MG63 (cell line): Measurements from ENCODE around the gene PIK3AP1. TPM values are rescaled to one million over a fixed set of nuclear protein-coding genes. Genes with fewer than 3 reads are reported as not detected.
"Not testable (repeated sequence)": the region's sequence is repeated elsewhere in the genome, so short reads cannot be mapped to it uniquely, and the experiment has no call there.

Experiments
- DNase-seq: peaks from one replicate; pipeline ENCODE4 v3.0.0-alpha.2; 2020
- H3K27me3 ChIP-seq: fragments of 250-450 bp; sonication (Bioruptor Pico); 2 replicates; pipeline ENCODE4 v1.5.1; 2020; ENCODE audit warnings: mild to moderate bottlenecking, moderate library complexity
- H3K36me3 ChIP-seq: fragments of 250-450 bp; sonication (Bioruptor Pico); 2 replicates; pipeline ENCODE4 v1.5.1; 2020; ENCODE audit warnings: mild to moderate bottlenecking, moderate library complexity
- H3K4me3 ChIP-seq: fragments of 250-450 bp; sonication (Bioruptor Pico); 2 replicates; pipeline ENCODE4 v1.5.1; 2020; ENCODE audit warnings: mild to moderate bottlenecking, moderate library complexity
- H3K9me3 ChIP-seq: fragments of 250-450 bp; sonication (Bioruptor Pico); 2 replicates; pipeline ENCODE4 v1.5.1; 2020; ENCODE audit warnings: mild to moderate bottlenecking, moderate library complexity
- total RNA-seq: library from RNA; depleted of rRNA; stranded (reverse); fragments of >200 nt; shearing (Covaris generic); gene quantifications from 2 replicates; pipeline ENCODE4 v1.2.3, GENCODE V29; 2014; ENCODE audit warnings: low replicate concordance

PIK3AP1 gene
- total RNA-seq, 1 experiment from 2014 or later, result 1.2 TPM

DNA sequence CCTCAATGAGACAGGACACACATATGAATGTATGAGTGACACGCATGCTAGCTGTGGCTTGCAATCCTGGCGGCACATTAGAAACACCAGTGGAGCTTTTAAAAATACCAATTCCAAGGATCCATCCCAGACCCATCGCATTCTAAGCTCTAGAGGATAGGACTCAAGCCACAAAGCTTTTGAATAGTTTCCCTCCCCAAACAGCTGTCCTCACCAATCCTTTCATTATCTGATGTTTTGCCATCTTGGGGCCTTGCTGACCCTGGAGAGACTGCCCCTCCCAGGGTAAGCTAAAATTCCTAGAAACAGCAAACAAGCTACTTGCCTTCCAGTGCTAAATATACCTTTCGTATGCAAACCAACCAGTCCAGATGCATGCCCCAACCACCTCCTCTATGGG is 124.6 kb downstream of the PIK3AP1 start:
- Histone ChIP-seq H3K4me3 (no peak overlapping the region), H3K36me3 (no peaks in the 10 kb centered on the region), H3K27me3 (no peaks in the 10 kb centered on the region), H3K9me3 (no peaks in the 10 kb centered on the region)
- DNase-seq, result no peak

DNA sequence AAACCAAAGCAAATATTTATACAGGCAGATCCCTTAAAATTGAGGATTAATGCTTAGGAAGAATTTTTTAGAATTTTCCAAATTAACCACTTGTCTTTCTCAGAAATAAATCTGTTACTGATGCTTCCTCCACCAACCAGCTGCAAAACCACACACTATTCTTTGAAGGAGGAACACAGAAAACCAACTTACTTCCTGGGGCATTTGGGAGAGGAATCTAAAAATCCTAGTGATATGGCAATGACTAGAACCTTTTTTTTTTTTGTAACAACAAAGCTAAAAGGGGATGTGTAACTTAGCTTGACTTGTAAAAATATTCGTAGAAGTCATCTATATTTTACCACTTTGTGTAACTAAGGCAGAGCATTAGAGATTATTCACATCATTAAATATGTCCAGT is 128.4 kb downstream of the PIK3AP1 start:
- Histone ChIP-seq H3K4me3 (no peak overlapping the region), H3K36me3 (no peaks in the 10 kb centered on the region), H3K27me3 (no peaks in the 10 kb centered on the region), H3K9me3 (no peaks in the 10 kb centered on the region)
- DNase-seq, result no peak

DNA sequence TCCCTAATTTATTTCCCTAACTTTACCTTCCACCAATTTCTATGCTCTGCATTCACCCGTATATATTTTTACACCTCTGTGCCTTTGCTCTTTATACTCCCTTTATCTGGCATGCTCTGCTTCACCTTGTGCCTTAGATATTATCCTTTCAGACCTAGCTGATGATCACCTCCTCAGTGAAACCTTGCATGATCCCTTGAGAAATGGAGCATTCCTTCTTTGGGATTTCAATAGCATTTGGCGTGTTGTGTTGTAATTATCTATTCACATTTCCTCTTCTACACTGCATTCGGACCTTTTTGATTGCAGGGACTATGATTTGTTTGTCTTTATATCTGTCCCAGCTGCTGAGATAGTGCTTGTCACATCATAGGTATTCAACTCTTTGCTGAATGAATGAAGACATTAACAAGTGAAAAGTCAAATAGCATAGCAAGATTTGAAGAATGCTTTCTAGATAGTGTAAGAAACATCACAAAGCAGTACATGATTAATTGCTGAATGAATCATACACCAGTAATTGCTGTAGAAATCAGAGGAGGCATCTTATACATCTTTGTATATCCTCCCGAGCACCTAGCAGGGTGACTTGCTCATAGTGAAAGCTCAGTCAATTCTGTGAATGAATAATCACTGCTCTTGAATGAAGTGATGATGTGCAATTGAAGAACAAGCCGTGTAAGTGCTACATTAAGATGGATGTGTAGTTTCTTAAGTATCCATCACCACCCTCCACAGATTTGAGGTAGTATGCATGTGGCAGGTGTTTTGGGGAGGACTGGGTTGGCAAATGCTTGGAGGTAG is 131.5 kb downstream of the PIK3AP1 start:
- Histone ChIP-seq H3K27me3 (no peaks in the 10 kb centered on the region), H3K4me3 (no peak overlapping the region), H3K36me3 (peaks cover 15% of the 10 kb centered on the region), H3K9me3 (no peaks in the 10 kb centered on the region)
- no peak for DNase-seq

DNA sequence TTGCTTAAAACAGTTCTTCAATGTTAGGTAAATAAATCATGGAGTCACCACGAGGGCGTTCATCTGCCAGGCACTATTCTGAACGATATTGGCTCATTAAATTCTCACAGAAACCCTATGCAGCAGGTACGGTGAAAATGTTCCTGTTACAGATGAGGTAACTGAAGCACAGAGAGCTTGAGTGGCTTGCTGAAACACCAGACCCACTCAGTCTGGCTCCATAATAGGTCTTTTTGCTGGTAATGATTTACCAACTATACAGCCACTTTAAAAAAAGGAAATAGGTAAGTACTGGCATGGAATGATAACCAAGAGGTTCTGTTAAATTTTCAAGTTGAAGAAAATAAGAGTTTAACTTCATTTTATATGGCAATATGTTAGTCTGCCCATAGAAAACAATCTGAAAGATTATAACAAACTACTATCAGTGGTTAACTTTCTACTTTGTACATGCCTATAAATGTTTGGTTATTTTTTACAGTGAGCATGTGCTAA is 132.2 kb downstream of the PIK3AP1 start:
- H3K4me3 ChIP-seq, result peak overlapping the region; percentile 92
- no peaks in the 10 kb centered on the region for H3K9me3 ChIP-seq
- no peak for DNase-seq
- H3K27me3 ChIP-seq, result no peaks in the 10 kb centered on the region
- peaks cover 18% of the 10 kb centered on the region for H3K36me3 ChIP-seq

DNA sequence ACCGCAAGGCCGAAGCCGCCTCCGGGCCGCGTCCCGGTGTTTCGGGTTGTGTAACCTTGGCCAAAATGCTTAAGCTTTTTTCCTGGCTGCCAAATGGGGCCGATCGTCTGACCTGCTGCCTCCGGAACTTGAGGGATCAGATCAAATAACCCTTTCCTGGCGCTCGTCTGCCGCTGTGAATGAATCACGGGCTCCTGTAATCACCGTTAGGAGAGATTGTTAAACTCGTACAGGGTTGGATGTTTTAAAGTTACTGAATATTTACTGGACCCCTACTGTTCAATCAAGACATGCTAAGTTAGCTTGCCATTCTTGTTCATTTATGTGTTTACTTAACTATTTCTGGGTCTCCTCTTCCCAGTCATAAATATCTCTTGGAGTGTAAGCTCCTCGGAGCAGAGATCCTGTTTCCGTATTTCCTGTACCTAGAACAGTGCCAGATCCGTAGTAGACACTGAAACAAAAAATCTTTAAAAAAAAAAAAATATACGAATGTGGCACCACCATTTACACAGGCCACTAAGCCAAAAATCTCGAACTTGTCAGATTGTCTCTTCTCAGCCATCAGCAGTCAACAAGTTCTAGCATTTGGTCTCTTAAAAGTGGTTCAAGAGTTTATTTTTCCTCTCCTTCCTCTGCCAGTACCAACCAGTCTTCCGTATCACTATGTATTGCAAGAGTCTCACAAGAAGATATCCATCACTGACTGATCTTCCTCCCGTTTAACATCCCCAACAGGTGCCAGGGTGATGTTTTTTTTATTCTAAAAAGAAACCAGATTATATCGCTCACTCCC is 132.9 kb downstream of the PIK3AP1 start:
- Histone ChIP-seq H3K4me3 (peak overlapping the region; percentile 92), H3K9me3 (no peaks in the 10 kb centered on the region), H3K27me3 (no peaks in the 10 kb centered on the region), H3K36me3 (peaks cover 19% of the 10 kb centered on the region)
- DNase-seq, result peak; percentile 87

- Histone ChIP-seq H3K27me3 (no peaks in the 10 kb centered on the region), H3K4me3 (peak within 1 kb of the TSS; percentile 92), H3K9me3 (no peaks in the 10 kb centered on the region), H3K36me3 (peaks cover 26% of the 10 kb centered on the region)
- DNase-seq, result peak; percentile 95
These were observed 133.7 kb downstream of the PIK3AP1 start, which contains the start of gene TM9SF3 for GRCh38 chr10:96586419-96587263. Gene TM9SF3 (minus strand): TSS chr10:96587012. CDS start chr10:96586835, 177 bp downstream.

- DNase-seq, result no peak
- H3K36me3 ChIP-seq, result peaks cover 26% of the 10 kb centered on the region
- H3K4me3 ChIP-seq, result peak overlapping the region; percentile 92
- no peaks in the 10 kb centered on the region for H3K9me3 ChIP-seq
- no peaks in the 10 kb centered on the region for H3K27me3 ChIP-seq
These were observed 134.4 kb downstream of the PIK3AP1 start for GRCh38 chr10:96585736-96586418.

GRCh38 chr10:96584474-96584873 is 135.8 kb downstream of the PIK3AP1 start:
- no peaks in the 10 kb centered on the region for H3K27me3 ChIP-seq
- H3K36me3 ChIP-seq, result peaks cover 29% of the 10 kb centered on the region
- H3K4me3 ChIP-seq, result no peak overlapping the region; the same call in 1 of the 2 replicates
- DNase-seq, result no peak
- no peaks in the 10 kb centered on the region for H3K9me3 ChIP-seq

- Histone ChIP-seq H3K36me3 (peaks cover 31% of the 10 kb centered on the region), H3K9me3 (no peaks in the 10 kb centered on the region), H3K4me3 (no peak overlapping the region), H3K27me3 (no peaks in the 10 kb centered on the region)
- DNase-seq, result no peak
These were observed 136.3 kb downstream of the PIK3AP1 start for GRCh38 chr10:96584035-96584434.

DNA sequence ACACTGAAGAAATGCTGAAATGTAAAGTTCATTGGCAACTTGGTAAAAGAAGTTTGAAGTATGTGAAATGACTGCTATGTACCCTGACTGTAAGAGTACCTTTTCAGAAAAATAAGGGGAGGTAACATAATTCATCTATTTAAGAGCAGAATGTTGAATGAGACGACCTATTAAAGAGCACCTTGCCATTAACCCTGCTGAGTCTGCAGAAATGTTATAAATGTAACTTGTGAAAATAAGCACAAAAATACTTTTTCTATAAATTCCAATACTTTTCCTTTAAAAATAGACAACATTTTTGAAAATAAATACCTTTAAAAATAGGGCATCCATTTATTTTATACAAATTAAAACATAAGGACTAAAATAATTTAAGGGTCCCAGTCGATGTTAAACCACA is 141.2 kb downstream of the PIK3AP1 start:
- DNase-seq, result no peak
- Histone ChIP-seq H3K36me3 (peaks cover 38% of the 10 kb centered on the region), H3K9me3 (no peaks in the 10 kb centered on the region), H3K4me3 (no peak overlapping the region), H3K27me3 (no peaks in the 10 kb centered on the region)

DNA sequence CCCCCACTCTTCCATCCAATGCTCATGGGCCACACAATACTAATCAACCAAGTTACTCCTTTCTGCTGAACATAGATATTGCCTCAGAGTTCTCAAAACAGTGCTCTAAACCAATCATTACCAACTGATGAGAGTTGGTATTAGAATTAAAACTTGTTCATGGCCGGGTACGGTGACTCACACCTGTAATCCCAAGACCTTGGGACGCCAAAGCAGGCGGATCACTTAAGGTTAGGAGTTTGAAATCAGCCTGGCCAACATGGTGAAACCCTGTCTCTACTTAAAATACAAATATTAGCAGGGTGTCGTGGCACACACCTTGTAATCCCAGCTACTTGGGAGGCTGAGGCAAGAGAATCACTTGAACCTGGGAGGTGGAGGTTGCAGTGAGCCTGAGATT is 141.7 kb downstream of the PIK3AP1 start:
- DNase-seq, result no peak

GRCh38 chr10:96578022-96578421 is 142.3 kb downstream of the PIK3AP1 start:
- Histone ChIP-seq H3K9me3 (no peaks in the 10 kb centered on the region), H3K27me3 (no peaks in the 10 kb centered on the region), H3K4me3 (no peak overlapping the region), H3K36me3 (peaks cover 37% of the 10 kb centered on the region)
- no peak for DNase-seq

More for the DNA sequence above, 141.7 kb downstream of the PIK3AP1 start:
- Histone ChIP-seq H3K4me3 (no peak overlapping the region), H3K36me3 (peaks cover 39% of the 10 kb centered on the region), H3K27me3 (no peaks in the 10 kb centered on the region), H3K9me3 (no peaks in the 10 kb centered on the region)

DNA sequence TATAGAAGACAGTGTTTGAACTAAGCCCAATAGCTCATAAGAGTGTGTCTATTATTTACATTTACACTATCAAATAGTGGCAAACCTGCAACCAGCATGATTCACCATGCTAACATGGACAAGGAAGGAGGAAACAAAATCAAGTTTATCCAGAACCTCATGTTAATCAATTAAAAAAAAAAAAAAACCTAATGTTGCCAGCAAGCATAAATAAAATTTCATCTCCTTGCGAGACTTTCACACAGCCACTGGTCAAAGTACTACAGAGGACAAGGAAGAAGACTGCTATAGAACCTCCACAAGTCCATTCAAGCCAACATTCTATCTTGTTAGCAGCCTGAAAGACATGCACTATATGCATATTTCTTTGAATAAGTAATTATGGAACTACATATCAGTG is 143.2 kb downstream of the PIK3AP1 start:
- no peak for DNase-seq
- Histone ChIP-seq H3K27me3 (no peaks in the 10 kb centered on the region), H3K36me3 (peaks cover 36% of the 10 kb centered on the region), H3K9me3 (no peaks in the 10 kb centered on the region), H3K4me3 (no peak overlapping the region)

GRCh38 chr10:96576277-96576980 is 143.9 kb downstream of the PIK3AP1 start:
- Histone ChIP-seq H3K4me3 (no peak overlapping the region), H3K27me3 (no peaks in the 10 kb centered on the region), H3K36me3 (peaks cover 36% of the 10 kb centered on the region), H3K9me3 (no peaks in the 10 kb centered on the region)
- DNase-seq, result no peak

DNA sequence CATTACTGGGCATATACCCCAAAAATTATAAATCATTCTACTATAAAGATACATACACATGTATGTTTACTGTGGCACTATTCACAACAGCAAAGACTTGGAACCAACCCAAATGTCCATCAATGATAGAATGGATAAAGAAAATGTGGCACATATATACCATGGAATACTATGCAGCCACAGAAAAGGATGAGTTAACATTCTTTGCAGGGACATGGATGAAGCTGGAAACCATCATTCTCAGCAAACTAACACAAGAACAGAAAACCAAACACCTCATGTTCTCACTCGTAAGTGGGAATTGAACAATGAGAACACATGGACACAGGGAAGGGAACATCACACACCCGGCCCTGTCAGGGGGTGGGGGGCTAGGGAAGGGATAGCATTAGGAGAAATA is 145.8 kb downstream of the PIK3AP1 start:
- H3K4me3 ChIP-seq, DNase-seq, H3K27me3 ChIP-seq, H3K9me3 ChIP-seq: not testable (repeated sequence)
- H3K36me3 ChIP-seq, result peaks cover 34% of the 10 kb centered on the region

GRCh38 chr10:96573036-96573435 is 147.3 kb downstream of the PIK3AP1 start:
- no peaks in the 10 kb centered on the region for H3K9me3 ChIP-seq
- H3K4me3 ChIP-seq, result no peak overlapping the region
- no peak for DNase-seq
- no peaks in the 10 kb centered on the region for H3K27me3 ChIP-seq
- H3K36me3 ChIP-seq, result peaks cover 37% of the 10 kb centered on the region
